Mucosa of descending colon (tissue), 3 donors: Measurements from ENCODE around the gene ABHD1. TPM values are rescaled to one million over a fixed set of nuclear protein-coding genes. Genes with fewer than 3 reads are reported as not detected.

Experiments used
- ATAC-seq: fragments of 200-7000 bp; cut with Tn5 transposase; one replicate; pipeline ENCODE4 v1.9.1; 2020; ENCODE audit warnings: mild to moderate bottlenecking, moderate library complexity
- DNase-seq, 3 donors: peaks; one replicate each; pipeline ENCODE4 v3.0.0-alpha.2; 2020
- H3K36me3 ChIP-seq: fragments of 200-600 bp; one replicate; pipeline ENCODE4 v1.8.0; 2021; ENCODE audit warnings: low read depth, mild to moderate bottlenecking
- H3K4me1 ChIP-seq: fragments of 200-600 bp; one replicate; pipeline ENCODE4 v1.8.0; 2021; ENCODE audit warnings: low read depth, mild to moderate bottlenecking
- H3K4me3 ChIP-seq: fragments of 200-600 bp; one replicate; pipeline ENCODE4 v1.8.0; 2021; ENCODE audit warnings: mild to moderate bottlenecking
- H3K9me3 ChIP-seq: fragments of 200-600 bp; one replicate; pipeline ENCODE4 v1.8.0; 2021; ENCODE audit warnings: mild to moderate bottlenecking
- CTCF ChIP-seq: fragments of 200-600 bp; IDR thresholded peaks from one replicate; pipeline ENCODE4 v1.8.0; 2022; ENCODE audit warnings: antibody characterized with exemption, mild to moderate bottlenecking
- intact Hi-C, 2 donors: fragments of 100-400 bp; cut with DNase I in 1 of 2; cut with micrococcal nuclease in 1 of 2; formaldehyde crosslinking; loops; one replicate each; pipeline versions ENCODE4 v1.11.0 to v1.11.1; 2022; cut with DNase I, micrococcal nuclease
- total RNA-seq, 3 donors: library from RNA; stranded (reverse); fragmentation: NEBNext Ultra II Directional in 2 of 3; extraction: Animal tissue kit (Norgen Biotek cat#: 25700) in 2 of 3; gene quantifications; one replicate each; pipeline versions ENCODE4 v1.2.1 to v1.2.4, GENCODE V29; 2021 to 2023
- donor health status: DM: no; HTN: no; CAD: no; lungs with moderate emphysema.
- donor health status: DM: no; HTN: no; CAD: no.
- donor health status: DM: no; HTN: yes; CAD: no.

ABHD1 gene
- total RNA-seq, 3 donors from 2014 or later, result 0.19 to 0.22 TPM; not detected in 1

- intact Hi-C loops, result no loop called here
- no peaks in the 10 kb centered on the region for H3K9me3 ChIP-seq
- no peak overlapping the region for H3K4me3 ChIP-seq
- no peak for ATAC-seq
- no peak for TF ChIP-seq CTCF
- DNase-seq, result no peak
- peaks cover 9% of the 10 kb centered on the region for H3K4me1 ChIP-seq
- no peaks in the 10 kb centered on the region for H3K36me3 ChIP-seq
Measured at GRCh38 chr2:27131429-27131828, 7.8 kb downstream of the ABHD1 start.

- no peak for ATAC-seq
- H3K4me3 ChIP-seq, result no peak overlapping the region
- no peaks in the 10 kb centered on the region for H3K9me3 ChIP-seq
- TF ChIP-seq CTCF, result no peak
- no peaks in the 10 kb centered on the region for H3K36me3 ChIP-seq
- intact Hi-C loops, result no loop called here
- H3K4me1 ChIP-seq, result peaks cover 9% of the 10 kb centered on the region
- DNase-seq, result peak in 1 of 3 donors; percentile 21
Measured at GRCh38 chr2:27133195-27133875, 9.7 kb downstream of the ABHD1 start.

- no peak for TF ChIP-seq CTCF
- peak within 1 kb of the TSS; percentile 95 for H3K4me3 ChIP-seq
- ATAC-seq (peak; percentile 97), DNase-seq (peak; percentile 97 to 99 (median 98))
- H3K9me3 ChIP-seq, result no peaks in the 10 kb centered on the region
- H3K36me3 ChIP-seq, result no peaks in the 10 kb centered on the region
- H3K4me1 ChIP-seq, result peaks cover 9% of the 10 kb centered on the region
- intact Hi-C loops, result no loop called here
Measured at GRCh38 chr2:27133905-27134780, 10.5 kb downstream of the ABHD1 start, which contains the start of gene PREB. PREB (minus strand) TSS chr2:27134636; CDS start chr2:27134421, 215 bp downstream.

- no peaks in the 10 kb centered on the region for H3K36me3 ChIP-seq
- DNase-seq, result no peak
- no peaks in the 10 kb centered on the region for H3K9me3 ChIP-seq
- intact Hi-C loops, result no loop called here
- no peak overlapping the region for H3K4me3 ChIP-seq
- ATAC-seq, result no peak
- TF ChIP-seq CTCF, result no peak
- peaks cover 9% of the 10 kb centered on the region for H3K4me1 ChIP-seq
Measured at GRCh38 chr2:27134781-27135477, 11.3 kb downstream of the ABHD1 start.

GRCh38 chr2:27135478-27135955 lies 11.9 kb downstream of the ABHD1 start:
- H3K36me3 ChIP-seq, result no peaks in the 10 kb centered on the region
- ATAC-seq, result no peak
- H3K4me3 ChIP-seq, result no peak overlapping the region
- intact Hi-C loops, result no loop called here
- H3K9me3 ChIP-seq, result no peaks in the 10 kb centered on the region
- H3K4me1 ChIP-seq, result peaks cover 9% of the 10 kb centered on the region
- no peak for TF ChIP-seq CTCF
- DNase-seq, result no peak
